GM12864 (cell line): ENCODE results near the gene KCNQ1OT1.

Source experiments
- DNase-seq: peaks from one replicate; pipeline ENCODE4 v3.0.0-alpha.2; 2011; ENCODE audit warnings: low read depth
- H3K4me3 ChIP-seq: 2 replicates; pipeline ENCODE4 v1.5.1; 2011; ENCODE audit warnings: mild to moderate bottlenecking, low read depth, low read length, control low read depth
- TF ChIP-seq, protein P1 (sequence below): IDR thresholded peaks from 2 replicates; pipeline ENCODE4 v1.5.1; 2011; ENCODE audit warnings: low read depth, mild to moderate bottlenecking, moderate library complexity, low read length, control low read depth, inconsistent platforms; ENCODE audit errors: missing control alignments

Gene KCNQ1OT1

GRCh38 chr11:2724653-2725367 is 25.0 kb upstream of the KCNQ1OT1 start:
- no peak for DNase-seq
- no peak overlapping the region for H3K4me3 ChIP-seq
- TF ChIP-seq, protein P1, sequence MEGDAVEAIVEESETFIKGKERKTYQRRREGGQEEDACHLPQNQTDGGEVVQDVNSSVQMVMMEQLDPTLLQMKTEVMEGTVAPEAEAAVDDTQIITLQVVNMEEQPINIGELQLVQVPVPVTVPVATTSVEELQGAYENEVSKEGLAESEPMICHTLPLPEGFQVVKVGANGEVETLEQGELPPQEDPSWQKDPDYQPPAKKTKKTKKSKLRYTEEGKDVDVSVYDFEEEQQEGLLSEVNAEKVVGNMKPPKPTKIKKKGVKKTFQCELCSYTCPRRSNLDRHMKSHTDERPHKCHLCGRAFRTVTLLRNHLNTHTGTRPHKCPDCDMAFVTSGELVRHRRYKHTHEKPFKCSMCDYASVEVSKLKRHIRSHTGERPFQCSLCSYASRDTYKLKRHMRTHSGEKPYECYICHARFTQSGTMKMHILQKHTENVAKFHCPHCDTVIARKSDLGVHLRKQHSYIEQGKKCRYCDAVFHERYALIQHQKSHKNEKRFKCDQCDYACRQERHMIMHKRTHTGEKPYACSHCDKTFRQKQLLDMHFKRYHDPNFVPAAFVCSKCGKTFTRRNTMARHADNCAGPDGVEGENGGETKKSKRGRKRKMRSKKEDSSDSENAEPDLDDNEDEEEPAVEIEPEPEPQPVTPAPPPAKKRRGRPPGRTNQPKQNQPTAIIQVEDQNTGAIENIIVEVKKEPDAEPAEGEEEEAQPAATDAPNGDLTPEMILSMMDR: no peak

- TF ChIP-seq, protein P1: no peak
- no peak overlapping the region for H3K4me3 ChIP-seq
- no peak for DNase-seq
Measured at GRCh38 chr11:2724104-2724503, 24.3 kb upstream of the KCNQ1OT1 start.

GRCh38 chr11:2722955-2723354 is 23.2 kb upstream of the KCNQ1OT1 start:
- DNase-seq: no peak
- no peak overlapping the region for H3K4me3 ChIP-seq
- TF ChIP-seq, protein P1: no peak

GRCh38 chr11:2721210-2721916 is 21.6 kb upstream of the KCNQ1OT1 start:
- TF ChIP-seq, protein P1: no peak
- H3K4me3 ChIP-seq: no peak overlapping the region
- no peak for DNase-seq

DNA sequence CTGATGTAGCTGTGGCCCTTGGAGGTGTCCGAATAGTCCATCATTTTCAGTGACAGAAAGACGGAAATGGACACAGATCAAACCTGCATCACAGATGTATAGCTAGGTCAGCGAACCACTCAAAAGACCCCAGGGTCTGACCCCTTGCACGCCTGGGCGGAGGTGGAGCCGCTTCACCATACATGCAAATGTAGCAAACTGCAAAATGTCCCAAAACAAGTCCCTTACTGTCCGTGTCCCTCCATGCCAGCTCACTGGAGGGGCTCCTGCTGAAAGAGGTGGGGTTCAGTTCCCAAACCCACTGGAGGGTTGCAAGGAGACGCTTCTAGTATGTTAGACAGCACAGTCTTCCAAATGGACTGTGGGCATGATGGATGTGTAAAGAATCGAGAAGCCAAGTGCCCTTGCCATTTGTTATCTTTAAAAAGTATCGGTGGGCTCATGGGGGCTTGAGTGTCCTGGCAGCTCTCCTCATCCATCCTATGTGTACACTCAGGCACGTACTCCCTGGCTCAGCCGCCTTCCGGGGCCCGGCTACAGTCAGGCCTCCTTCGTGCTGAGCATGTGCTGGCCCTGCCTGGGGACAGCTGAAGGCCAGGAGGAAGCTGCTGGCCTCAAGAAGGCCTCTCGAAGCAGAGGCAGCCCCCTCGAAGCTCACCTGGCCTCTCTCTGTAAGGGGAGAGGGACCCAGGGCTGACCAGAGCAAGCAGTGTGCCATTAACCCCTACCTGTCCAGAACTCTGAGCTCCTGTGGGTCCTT is 20.2 kb upstream of the KCNQ1OT1 start:
- no peak for DNase-seq
- TF ChIP-seq, protein P1: no peak
- H3K4me3 ChIP-seq: no peak overlapping the region

DNA sequence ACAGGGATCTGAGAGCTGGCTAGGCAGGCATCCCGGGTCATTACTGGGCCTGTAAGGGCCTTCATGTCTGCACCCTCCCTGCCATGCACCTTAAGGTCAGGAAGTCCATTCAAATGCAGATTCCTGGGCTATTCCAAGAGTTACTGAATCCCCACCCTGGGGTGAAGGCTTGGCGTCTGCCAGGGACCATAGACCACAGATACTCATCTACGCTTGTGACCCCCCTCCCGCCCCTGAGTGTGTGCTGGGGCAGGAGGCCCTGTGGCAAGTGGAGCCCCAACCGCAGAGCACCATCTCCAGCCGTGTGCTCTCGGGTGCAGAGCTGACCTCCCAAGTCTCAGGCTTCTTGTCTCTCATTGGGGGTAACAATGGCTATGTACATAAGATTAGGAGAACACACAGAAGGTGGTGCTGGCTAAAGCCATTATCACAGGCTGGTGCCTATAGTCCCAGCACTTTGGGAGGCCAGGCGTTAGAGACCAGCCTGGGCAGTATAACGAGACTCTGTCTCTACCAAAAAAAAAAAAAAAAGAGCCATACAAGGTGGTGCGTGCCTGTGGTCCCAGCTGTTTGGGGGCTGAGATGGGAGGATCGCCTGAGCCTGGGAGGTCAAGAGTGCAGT is 19.1 kb upstream of the KCNQ1OT1 start:
- TF ChIP-seq, protein P1: no peak
- no peak for DNase-seq
- H3K4me3 ChIP-seq: no peak overlapping the region
